GM23248 (cell line): ENCODE results near the gene ENTPD8.

Source experiments
- EZH2 ChIP-seq: fragments of 200-600 bp; sonication (generic); IDR thresholded peaks from 2 replicates; pipeline ENCODE4 v1.6.1; 2018; ENCODE audit warnings: antibody characterized with exemption, mild to moderate bottlenecking; ENCODE audit not compliant: insufficient read depth, poor library complexity, severe bottlenecking
- EZH2phosphoT487 ChIP-seq: fragments of 200-600 bp; sonication (generic); IDR thresholded peaks from 2 replicates; pipeline ENCODE4 v1.6.1; 2018; ENCODE audit warnings: antibody characterized with exemption, moderate library complexity, mild to moderate bottlenecking, low read depth; ENCODE audit not compliant: insufficient read depth

DNA sequence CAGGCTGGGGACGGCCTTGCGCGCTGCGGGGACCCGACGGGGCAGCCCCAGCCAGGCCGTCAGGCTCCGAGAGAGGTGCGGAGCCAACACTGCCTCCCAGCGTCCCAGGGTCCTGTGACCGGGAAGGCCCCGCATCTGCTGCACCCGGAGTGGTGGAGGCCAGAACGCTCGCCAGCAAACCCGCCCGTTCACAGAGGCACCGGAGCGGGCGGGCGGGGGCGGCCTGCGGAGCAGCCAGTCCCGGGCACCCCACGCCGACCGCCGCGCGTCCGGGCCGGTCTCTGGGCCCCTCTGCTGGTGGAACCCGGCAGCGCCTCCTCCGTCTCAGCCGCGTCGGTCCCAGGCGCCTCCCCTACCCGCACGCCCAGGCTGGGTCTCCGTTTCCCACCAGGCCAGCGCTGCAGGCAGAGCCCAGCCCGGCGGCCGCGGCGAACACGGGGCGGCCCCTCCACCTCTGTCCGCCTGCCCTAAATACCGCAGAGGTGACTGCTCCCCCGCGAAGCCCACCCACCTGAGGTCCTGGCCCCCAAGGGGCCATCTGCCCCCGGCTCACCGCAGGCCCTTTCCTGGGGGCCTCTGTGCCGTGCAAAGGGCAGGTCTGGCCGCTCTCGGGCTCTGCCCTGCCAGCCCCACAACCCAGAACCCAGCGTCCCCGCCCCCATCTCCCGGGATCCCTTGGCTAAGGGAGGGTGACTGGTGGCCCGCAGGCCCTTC lies 34.1 kb downstream of the ENTPD8 start:
- TF ChIP-seq EZH2 (no peak), EZH2phosphoT487 (no peak)
